ENCODE measurements around the gene FKRP.
"Not testable (repeated sequence)": the region's sequence is repeated elsewhere in the genome, so short reads cannot be mapped to it uniquely, and the experiment has no call there.

Gene FKRP

GRCh38 chr19:46785054-46785979 lies 39.5 kb downstream of the FKRP start:
- DNase-seq (ENCODE audit: low read depth in 2 of 2): no peak

- DNase-seq (ENCODE audit: low read depth in 2 of 2): no peak
Measured at GRCh38 chr19:46785980-46786235, 40.1 kb downstream of the FKRP start.

- DNase-seq (ENCODE audit: low read depth in 2 of 2): peak; percentile 68 to 77
Measured at GRCh38 chr19:46786236-46787039, 40.6 kb downstream of the FKRP start.

- DNase-seq (ENCODE audit: low read depth in 2 of 2): no peak
Measured at GRCh38 chr19:46787040-46787330, 41.1 kb downstream of the FKRP start.

- peak; percentile 33 to 43 for DNase-seq (ENCODE audit: low read depth in 2 of 2)
Measured at GRCh38 chr19:46787331-46788261, 41.7 kb downstream of the FKRP start.

- DNase-seq (ENCODE audit: low read depth in 2 of 2): peak; percentile 99
Measured at GRCh38 chr19:46788262-46788967, 42.6 kb downstream of the FKRP start, which contains the start of gene SLC1A5. SLC1A5 (minus strand) TSS chr19:46788594; CDS start chr19:46787965, 629 bp downstream.

- DNase-seq (ENCODE audit: low read depth in 2 of 2): no peak
Measured at GRCh38 chr19:46788968-46789338, 43.1 kb downstream of the FKRP start.

- no peak for DNase-seq (ENCODE audit: low read depth in 2 of 2)
Measured at GRCh38 chr19:46789371-46789770, 43.5 kb downstream of the FKRP start.

GRCh38 chr19:46791944-46792343 lies 46.1 kb downstream of the FKRP start:
- no peak for DNase-seq (ENCODE audit: low read depth in 2 of 2)

GRCh38 chr19:46797881-46798280 lies 52.0 kb downstream of the FKRP start:
- DNase-seq (ENCODE audit: low read depth in 2 of 2): no peak

- no peak for DNase-seq (ENCODE audit: low read depth in 2 of 2)
Measured at GRCh38 chr19:46798713-46799112, 52.9 kb downstream of the FKRP start.

- DNase-seq (ENCODE audit: low read depth in 2 of 2): no peak
Measured at GRCh38 chr19:46802152-46802551, 56.3 kb downstream of the FKRP start.

GRCh38 chr19:46803555-46803954 lies 57.7 kb downstream of the FKRP start:
- no peak for DNase-seq (ENCODE audit: low read depth in 2 of 2)

- DNase-seq (ENCODE audit: low read depth in 2 of 2): not testable (repeated sequence)
Measured at GRCh38 chr19:46804432-46804831, 58.6 kb downstream of the FKRP start.

GRCh38 chr19:46806656-46807055 lies 60.8 kb downstream of the FKRP start:
- DNase-seq (ENCODE audit: low read depth in 2 of 2): no peak

All from stimulated activated CD4-positive, alpha-beta T cell treated with anti-CD3 and anti-CD28 coated beads, Interleukin-4, amount 100 ng/mL, for 48 hours (primary cell).